ENCODE results near the gene IKZF1. TPM values are rescaled to one million over a fixed set of nuclear protein-coding genes. Genes with fewer than 3 reads are reported as not detected.

Gene IKZF1
- total RNA-seq, 1 donor from 2014 or later, result 2.0 TPM

GRCh38 chr7:50339990-50340500, 35.5 kb downstream of the IKZF1 start:
- H3K27ac Mint-ChIP-seq, result no peak overlapping the region
- H3K27me3 Mint-ChIP-seq, result peaks cover 14% of the 10 kb centered on the region
- H3K4me3 Mint-ChIP-seq, result no peak overlapping the region
- no peak for DNase-seq (ENCODE audit: extremely low spot score, unreplicated experiment)
- H3K4me1 Mint-ChIP-seq (ENCODE audit: unreplicated experiment), result peaks cover 4% of the 10 kb centered on the region
- H3K36me3 Mint-ChIP-seq, result no peaks in the 10 kb centered on the region
- TF ChIP-seq CTCF (conservative IDR thresholded peaks at IDR 0.05), result no peak
- H3K9me3 Mint-ChIP-seq, result no peaks in the 10 kb centered on the region

DNA sequence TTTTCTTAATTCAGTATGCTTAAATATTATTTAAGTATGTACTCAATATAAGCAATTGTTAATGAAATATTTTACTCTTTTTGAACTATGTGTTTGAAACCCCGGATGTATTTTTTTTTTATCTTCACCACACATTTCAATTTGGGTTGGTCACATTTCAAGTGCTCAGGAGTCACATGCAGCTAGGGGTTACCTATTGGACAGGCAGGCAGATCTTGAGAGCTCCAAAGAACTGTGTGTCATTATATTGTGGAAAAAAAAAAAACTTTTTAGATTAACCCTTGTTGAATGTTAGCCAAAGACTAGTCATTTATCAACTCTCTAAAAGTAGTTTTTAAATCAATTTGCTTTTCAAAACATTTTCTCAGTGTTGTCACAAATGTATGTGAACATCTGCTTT, 37.2 kb downstream of the IKZF1 start:
- no peak for DNase-seq (ENCODE audit: extremely low spot score, unreplicated experiment)
- Mint-ChIP-seq H3K4me1 (ENCODE audit: unreplicated experiment) (peaks cover 9% of the 10 kb centered on the region), H3K27ac (no peak overlapping the region), H3K4me3 (no peak overlapping the region), H3K36me3 (no peaks in the 10 kb centered on the region), H3K27me3 (peaks cover 16% of the 10 kb centered on the region), H3K9me3 (no peaks in the 10 kb centered on the region)
- no peak for TF ChIP-seq CTCF (conservative IDR thresholded peaks at IDR 0.05)

- Mint-ChIP-seq H3K9me3 (no peaks in the 10 kb centered on the region), H3K36me3 (no peaks in the 10 kb centered on the region), H3K27ac (no peak overlapping the region), H3K4me1 (ENCODE audit: unreplicated experiment) (peaks cover 12% of the 10 kb centered on the region), H3K4me3 (no peak overlapping the region), H3K27me3 (peaks cover 17% of the 10 kb centered on the region)
- no peak for TF ChIP-seq CTCF (conservative IDR thresholded peaks at IDR 0.05)
- no peak for DNase-seq (ENCODE audit: extremely low spot score, unreplicated experiment)
Observed at GRCh38 chr7:50342616-50343114, 38.1 kb downstream of the IKZF1 start.

- Mint-ChIP-seq H3K36me3 (no peaks in the 10 kb centered on the region), H3K27ac (no peak overlapping the region), H3K9me3 (no peaks in the 10 kb centered on the region), H3K27me3 (peaks cover 17% of the 10 kb centered on the region), H3K4me1 (ENCODE audit: unreplicated experiment) (peaks cover 8% of the 10 kb centered on the region), H3K4me3 (no peak overlapping the region)
- DNase-seq (ENCODE audit: extremely low spot score, unreplicated experiment), result no peak
- TF ChIP-seq CTCF (conservative IDR thresholded peaks at IDR 0.05), result no peak
Observed at GRCh38 chr7:50346545-50347497, 42.3 kb downstream of the IKZF1 start.

- Mint-ChIP-seq H3K27me3 (peaks cover 14% of the 10 kb centered on the region), H3K4me1 (ENCODE audit: unreplicated experiment) (peaks cover 8% of the 10 kb centered on the region), H3K27ac (no peak overlapping the region), H3K9me3 (no peaks in the 10 kb centered on the region), H3K4me3 (no peak overlapping the region), H3K36me3 (no peaks in the 10 kb centered on the region)
- DNase-seq (ENCODE audit: extremely low spot score, unreplicated experiment), result no peak
- no peak for TF ChIP-seq CTCF (conservative IDR thresholded peaks at IDR 0.05)
Observed at GRCh38 chr7:50347693-50348092, 43.2 kb downstream of the IKZF1 start.

Data from type B pancreatic cell (in vitro differentiated cells).